Measurements from ENCODE around the gene TRIM17.

DNA sequence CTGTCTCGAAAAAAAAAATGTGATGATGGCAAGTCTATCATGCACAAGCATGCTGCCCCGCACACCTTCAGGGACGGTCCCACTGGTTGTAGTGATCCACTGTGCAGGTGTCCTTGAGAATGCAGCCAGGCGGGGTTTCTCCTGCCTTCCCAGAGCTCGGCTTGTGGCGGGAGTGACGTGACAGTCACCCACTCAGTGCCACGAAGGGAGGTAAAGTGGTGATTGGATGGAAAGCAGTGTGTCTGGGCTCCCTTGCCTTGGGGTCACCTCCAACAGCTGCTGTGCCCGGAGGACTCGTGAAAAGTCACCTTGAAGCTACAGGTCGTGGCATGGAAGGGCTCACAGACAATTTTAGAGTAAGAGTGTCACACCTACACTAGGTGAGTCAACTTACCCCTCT, 33.5 kb upstream of the TRIM17 start:
- no peak for TF ChIP-seq CTCF (IDR thresholded peaks at IDR 0.05; ENCODE audit: insufficient read depth, low read depth, low read length)
- TF ChIP-seq EZH2 (IDR thresholded peaks at IDR 0.05; ENCODE audit: insufficient read depth, low read length): no peak

All from astrocyte (in vitro differentiated cells and primary cell).